Stimulated activated CD8-positive, alpha-beta memory T cell treated with anti-CD3 and anti-CD28 coated beads, Interleukin-7, amount 100 ng/mL, for 24 hours (primary cell): Measurements from ENCODE around the gene L3MBTL4.
"Not testable (repeated sequence)": the region's sequence is repeated elsewhere in the genome, so short reads cannot be mapped to it uniquely, and the experiment has no call there.

ENCODE experiments used
- DNase-seq: peaks from one replicate; pipeline ENCODE4 v3.0.0-alpha.2; 2020; ENCODE audit warnings: low read depth

Gene L3MBTL4

GRCh38 chr18:6310714-6311113 lies 104.0 kb downstream of the L3MBTL4 start:
- DNase-seq: no peak

- no peak for DNase-seq
Measured at GRCh38 chr18:6297875-6298274, 116.8 kb downstream of the L3MBTL4 start.

- DNase-seq: no peak
Measured at GRCh38 chr18:6294148-6294784, 120.4 kb downstream of the L3MBTL4 start.

- no peak for DNase-seq
Measured at GRCh38 chr18:6289843-6290242, 124.9 kb downstream of the L3MBTL4 start.

GRCh38 chr18:6286585-6286984 lies 128.1 kb downstream of the L3MBTL4 start:
- DNase-seq: no peak

GRCh38 chr18:6284761-6285160 lies 129.9 kb downstream of the L3MBTL4 start:
- DNase-seq: no peak

- DNase-seq: no peak
Measured at GRCh38 chr18:6284300-6284699, 130.4 kb downstream of the L3MBTL4 start.

GRCh38 chr18:6281874-6282273 lies 132.8 kb downstream of the L3MBTL4 start:
- no peak for DNase-seq

GRCh38 chr18:6280211-6280743 lies 134.4 kb downstream of the L3MBTL4 start:
- DNase-seq: no peak

GRCh38 chr18:6279308-6279707 lies 135.4 kb downstream of the L3MBTL4 start:
- no peak for DNase-seq

- DNase-seq: no peak
Measured at GRCh38 chr18:6273423-6273822, 141.3 kb downstream of the L3MBTL4 start.

- DNase-seq: not testable (repeated sequence)
Measured at GRCh38 chr18:6272144-6272543, 142.6 kb downstream of the L3MBTL4 start.

- DNase-seq: no peak
Measured at GRCh38 chr18:6271585-6271984, 143.1 kb downstream of the L3MBTL4 start.

GRCh38 chr18:6270771-6271216 lies 143.9 kb downstream of the L3MBTL4 start:
- no peak for DNase-seq

GRCh38 chr18:6269660-6270332 lies 144.9 kb downstream of the L3MBTL4 start:
- DNase-seq: no peak

GRCh38 chr18:6266212-6266611 lies 148.5 kb downstream of the L3MBTL4 start:
- no peak for DNase-seq

GRCh38 chr18:6261938-6262337 lies 152.8 kb downstream of the L3MBTL4 start:
- no peak for DNase-seq

GRCh38 chr18:6259324-6259723 lies 155.4 kb downstream of the L3MBTL4 start:
- not testable (repeated sequence) for DNase-seq

- no peak for DNase-seq
Measured at GRCh38 chr18:6257950-6258349, 156.8 kb downstream of the L3MBTL4 start.

- DNase-seq: no peak
Measured at GRCh38 chr18:6256521-6256920, 158.2 kb downstream of the L3MBTL4 start.

GRCh38 chr18:6255886-6256285 lies 158.8 kb downstream of the L3MBTL4 start:
- no peak for DNase-seq

GRCh38 chr18:6255116-6255705 lies 159.5 kb downstream of the L3MBTL4 start:
- DNase-seq: no peak

GRCh38 chr18:6254456-6254855 lies 160.3 kb downstream of the L3MBTL4 start:
- DNase-seq: no peak
